Kidney tubule cell (primary cell): ENCODE data around the gene TAL2.
"Not testable (repeated sequence)": the region's sequence is repeated elsewhere in the genome, so short reads cannot be mapped to it uniquely, and the experiment has no call there.

ENCODE experiments used
- DNase-seq: peaks from one replicate; pipeline ENCODE4 v3.0.0-alpha.2; 2018; ENCODE audit warnings: low spot score

The TAL2 gene

DNA sequence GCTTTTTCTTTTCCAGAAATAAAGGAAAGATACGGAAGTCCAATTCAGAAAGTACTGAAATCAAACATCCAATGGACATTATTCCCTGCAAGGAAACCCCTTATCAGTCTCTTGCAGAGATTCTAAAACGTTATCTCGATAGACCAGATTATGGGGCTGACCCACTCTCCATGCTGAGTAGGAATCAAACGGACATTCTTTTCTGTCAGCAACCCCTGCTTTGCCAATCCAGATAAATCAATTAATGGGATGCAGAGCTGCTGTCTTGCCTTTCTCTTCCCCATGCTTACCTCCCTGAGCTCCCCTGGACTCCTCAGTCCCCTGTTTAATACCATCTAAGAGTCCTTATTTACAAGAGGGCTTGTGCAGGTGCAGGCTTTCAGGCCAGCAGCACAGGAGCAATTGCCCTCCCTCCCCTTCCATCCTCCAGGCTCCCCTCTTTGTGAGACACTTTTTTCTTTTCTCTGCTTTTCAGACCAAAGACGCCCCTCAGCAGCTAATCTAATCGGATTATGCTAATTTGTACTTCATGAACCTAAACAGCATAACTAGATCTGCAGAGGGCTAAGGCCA lies 14.2 kb downstream of the TAL2 start:
- no peak for DNase-seq

DNA sequence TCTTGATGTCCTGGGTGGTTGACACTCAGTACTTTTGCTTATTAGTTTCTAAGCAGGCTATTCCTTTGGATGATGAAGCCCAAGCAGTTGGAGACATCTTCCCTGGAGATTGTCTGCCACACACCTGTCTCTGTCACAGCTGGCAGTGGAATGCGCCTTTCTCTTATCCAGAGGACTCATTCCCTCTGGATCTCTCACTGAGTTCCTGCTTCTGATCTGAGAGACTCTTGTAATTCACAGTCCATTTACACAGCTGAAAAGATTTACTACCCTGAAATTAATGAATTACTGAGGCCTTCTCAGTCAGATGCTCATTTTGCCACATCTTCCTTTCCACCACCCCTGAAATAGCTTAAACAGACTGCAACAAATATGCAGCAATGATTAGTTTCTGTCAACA lies 15.9 kb downstream of the TAL2 start:
- peak; percentile 23 for DNase-seq

DNA sequence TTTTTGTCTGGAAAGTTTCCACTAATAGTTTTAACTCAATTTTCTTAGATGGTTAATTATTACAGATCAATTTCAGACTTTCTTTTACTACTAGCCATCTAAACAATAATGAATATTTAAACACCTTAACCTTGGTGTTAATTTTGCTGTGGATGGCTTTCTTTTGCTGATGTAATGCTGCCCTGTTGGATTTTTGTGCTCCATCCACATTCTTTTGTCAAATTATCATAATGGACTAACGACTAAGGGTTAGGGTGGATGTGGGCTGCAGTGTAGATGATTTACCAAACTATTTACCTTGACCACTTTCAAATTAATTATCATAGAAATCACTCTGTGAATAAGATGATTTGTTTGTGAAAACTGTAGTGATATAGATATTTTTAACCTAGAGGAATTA lies 16.5 kb downstream of the TAL2 start:
- DNase-seq: no peak

DNA sequence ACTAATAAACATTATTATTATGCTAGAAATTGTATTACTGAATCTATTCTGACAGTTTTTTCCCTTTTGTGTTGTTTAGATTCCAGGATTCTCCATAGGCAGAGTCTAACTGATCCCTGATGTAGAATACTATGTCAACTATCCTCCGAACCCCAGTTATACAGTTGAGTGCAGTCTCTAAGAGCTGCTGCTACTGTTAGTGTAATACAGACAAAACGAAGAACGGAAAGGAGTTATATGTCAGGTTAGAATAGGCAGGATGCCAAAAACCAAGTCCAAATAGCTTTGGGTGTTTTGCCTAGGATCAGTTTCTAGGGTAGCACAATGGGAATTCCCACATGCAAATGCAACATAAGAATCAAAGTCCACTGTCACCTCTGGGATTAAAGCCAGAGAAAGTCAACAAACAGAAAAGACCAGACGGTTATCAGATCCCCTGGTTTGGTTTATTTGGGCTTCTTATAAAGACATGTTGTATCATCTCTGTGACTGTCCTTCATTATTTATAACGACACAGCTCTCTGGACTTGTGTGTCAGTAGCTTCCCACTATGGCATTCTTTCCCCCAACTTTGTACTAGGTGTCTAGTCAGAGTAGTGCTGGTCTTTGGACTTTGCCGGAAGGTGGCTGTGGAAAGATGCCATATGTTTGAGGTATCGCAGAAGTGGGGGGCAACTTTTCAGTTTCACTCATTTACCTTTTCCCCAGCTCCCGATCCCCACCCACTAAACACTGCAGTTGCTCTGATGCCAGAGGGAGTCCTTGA lies 17.2 kb downstream of the TAL2 start:
- DNase-seq: peak; percentile 39

DNA sequence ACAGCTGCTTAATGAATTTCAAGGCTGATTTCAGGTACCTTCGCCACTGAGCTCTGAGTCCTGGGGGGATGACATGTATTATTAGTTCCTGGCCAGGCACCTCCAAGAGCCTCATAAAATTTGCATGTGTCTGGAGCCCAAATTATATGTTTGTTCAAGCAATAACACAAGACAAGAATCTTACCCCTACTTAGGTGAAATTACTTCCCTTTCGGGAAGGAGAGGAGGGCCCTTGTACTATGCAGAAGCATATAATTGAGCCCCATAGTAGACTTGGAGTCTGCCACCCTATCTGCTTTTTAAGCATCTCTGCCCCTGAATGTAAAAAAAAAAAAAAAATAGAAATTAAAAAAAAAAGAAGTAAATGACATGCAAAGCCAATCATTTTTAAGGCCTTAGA lies 19.1 kb downstream of the TAL2 start:
- no peak for DNase-seq

DNA sequence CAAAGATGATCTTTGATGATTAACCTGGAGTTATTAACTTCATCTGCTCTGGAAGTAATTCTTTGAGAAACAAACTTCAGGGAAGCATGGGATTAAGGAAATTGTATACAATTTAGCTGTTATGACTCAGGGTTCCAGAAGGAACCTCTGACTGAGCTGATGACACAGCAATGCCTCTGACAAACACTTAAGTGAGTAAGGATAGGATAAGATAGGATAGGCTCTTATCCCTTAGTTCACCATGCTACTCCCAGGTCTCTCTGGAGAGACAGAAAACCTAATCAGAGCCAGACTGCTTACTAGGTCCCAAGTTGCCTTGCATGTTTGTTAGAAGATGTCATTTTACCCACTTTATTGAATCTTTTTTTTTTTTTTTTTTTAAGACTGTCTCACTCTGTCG lies 19.5 kb downstream of the TAL2 start:
- DNase-seq: peak; percentile 84

DNA sequence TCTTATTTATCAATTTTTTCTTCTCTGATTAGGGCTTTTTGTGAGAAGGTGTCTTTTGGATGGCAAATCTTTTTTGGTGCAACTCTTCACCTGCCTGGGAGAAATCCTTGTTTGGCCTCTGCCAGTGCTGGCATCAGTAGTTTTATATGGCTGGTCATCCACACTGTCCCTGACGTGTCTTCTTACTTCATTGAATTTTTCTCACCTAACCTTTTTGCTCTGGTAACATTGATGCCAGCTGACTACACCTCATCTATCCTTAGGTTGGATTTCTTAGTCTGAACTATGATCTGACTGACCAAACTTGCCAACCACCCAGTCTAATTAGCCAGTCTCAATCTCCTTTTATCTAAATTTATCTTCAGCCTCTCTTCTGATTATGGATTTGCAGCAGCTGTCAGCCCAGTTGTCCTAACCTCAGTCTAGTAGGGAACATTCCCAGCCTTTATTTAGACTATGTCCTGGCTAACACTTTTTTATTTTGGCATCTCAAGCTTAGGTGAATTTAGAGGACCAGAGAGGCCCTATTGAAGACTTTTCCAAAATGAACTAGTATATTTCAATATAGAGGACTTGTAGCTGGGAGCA lies 21.5 kb downstream of the TAL2 start:
- DNase-seq: no peak

DNA sequence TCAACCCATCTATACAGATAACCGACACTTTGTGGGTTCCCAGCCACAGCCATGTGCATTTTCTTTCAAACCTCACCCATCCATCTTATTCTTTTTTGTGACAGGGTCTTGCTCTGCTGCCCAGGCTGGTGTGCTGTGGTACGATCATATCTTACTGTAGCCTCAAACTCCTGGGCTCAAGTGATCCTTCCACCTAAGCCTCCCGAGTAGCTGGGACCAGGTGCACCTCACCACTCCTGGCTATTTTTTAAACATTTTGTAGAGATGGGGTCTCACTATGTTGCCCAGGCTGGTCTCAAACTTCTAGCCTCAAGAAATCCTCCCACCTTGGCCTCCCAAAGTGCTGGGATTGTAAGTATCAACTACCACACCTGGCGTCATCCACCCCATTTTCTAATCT lies 24.7 kb downstream of the TAL2 start:
- DNase-seq: no peak

DNA sequence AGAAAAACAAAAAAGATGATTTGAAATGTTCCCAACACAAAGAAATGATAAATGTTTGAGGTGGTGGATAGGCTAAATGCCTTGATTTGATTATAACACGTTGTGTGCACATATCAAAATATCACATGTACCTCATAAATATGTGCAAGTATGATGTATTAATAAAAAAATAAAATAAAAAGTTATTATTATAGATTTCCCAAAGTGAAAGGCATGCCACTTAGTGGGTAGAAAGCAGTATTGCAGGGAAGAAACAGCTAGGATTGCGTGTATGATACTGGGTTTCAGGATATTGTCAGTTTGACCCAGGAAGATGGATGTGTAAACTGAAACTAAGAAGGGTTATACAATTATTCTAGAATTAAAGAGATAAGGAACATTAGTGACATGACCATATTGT lies 28.5 kb downstream of the TAL2 start:
- DNase-seq: no peak

DNA sequence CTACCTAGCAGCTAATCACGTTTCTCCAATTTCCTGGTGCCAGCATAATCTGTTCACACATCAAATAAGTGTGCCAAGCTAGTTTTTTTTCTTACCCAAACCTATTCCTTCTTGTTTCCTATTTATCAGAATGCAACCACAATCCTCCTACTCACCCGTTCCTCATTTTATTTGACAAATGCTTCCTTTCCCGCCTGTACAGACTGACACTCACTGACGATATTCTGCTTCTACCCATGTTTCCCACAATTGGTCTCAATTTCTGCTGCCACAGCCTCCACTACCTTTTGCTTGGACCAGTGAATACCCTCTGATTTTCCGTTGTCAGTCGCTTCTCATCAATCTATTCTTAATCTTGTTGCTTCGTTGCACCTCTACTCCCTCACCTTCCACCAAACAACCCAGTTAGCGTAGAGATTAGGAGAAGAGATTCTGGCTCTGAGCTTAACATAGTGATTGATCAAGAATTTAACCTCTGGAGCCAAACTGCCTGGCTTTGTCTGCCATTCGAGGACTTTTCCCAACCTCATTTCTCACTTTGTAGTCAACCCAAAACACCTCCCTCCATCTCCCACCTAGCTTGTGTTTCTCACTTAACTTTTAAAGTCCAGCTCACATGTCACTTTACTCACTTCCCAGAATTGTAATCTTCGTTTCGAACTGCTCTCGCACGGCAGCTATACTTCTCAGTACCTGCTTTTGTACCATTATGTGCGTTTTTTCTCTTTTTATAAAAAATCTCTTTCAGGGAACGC lies 31.4 kb downstream of the TAL2 start:
- no peak for DNase-seq

DNA sequence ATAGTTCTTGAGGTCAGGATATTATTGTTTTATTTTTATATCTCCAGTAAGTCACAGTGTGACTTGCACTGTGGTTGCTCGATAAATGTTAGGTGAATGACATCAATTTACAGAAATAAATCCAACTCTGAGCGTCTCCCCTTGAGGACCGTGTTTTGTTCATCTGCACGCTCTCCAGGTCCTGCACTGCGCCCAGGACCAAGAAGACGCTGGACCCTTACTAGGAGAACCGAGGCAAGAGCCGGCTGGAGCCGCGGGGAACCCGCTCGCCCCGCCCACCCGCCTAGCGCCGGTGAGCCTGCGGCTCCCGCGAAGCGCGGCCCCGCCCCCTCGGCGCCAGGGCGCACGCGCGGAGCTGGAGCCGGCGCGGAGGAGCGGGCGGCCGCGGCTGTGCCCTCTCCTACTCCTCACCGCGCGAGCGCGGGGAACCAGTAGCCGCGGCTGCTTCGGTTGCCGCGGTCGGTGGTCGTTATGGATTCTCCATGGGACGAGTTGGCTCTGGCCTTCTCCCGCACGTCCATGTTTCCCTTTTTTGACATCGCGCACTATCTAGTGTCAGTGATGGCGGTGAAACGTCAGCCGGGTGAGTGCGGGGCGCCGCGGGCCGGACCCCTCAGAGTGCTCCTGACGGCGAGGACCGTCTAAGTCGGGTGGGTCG lies 32.1 kb downstream of the TAL2 start, which contains the start of gene TMEM38B:
Gene TMEM38B (plus strand): TSS at position 352 of the 658 bp plus-strand sequence. CDS start 120 bp downstream, at position 472.
- peak; percentile 84 for DNase-seq

DNA sequence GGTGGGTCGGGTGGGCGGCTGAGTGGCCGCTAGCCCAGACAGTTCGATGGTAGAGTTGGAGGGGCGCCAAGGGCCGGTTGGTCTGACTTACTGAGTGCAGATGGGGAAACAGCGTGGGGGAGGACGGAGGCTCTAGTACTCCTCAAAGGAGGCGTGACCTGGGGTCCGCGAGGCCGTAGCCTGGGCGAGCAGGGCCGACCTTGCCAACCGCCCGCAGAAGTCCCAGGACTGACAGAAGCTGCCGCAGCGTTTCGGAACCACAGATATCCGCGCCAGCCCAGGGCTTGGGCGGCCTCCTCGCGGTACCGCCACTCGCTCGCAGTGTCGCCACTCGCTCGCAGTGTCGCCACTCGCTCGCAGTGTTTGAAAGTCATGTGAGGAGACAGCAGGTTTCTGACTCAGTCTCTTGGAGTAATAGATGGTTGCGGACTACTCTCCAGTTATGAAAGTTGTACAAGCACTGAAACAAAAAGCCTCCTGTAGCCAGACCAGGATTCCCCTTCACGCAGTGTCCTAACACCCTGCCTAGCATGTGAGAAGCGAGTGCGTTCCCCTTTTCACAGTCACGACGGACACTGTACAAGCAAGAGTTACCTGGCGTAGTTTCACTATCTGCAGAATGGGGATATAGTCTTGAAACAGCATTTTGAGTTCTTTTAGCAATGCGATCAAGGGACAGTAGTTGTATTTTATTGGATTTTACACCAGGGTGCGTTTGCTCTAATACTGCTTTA lies 32.8 kb downstream of the TAL2 start:
- peak; percentile 60 for DNase-seq

DNA sequence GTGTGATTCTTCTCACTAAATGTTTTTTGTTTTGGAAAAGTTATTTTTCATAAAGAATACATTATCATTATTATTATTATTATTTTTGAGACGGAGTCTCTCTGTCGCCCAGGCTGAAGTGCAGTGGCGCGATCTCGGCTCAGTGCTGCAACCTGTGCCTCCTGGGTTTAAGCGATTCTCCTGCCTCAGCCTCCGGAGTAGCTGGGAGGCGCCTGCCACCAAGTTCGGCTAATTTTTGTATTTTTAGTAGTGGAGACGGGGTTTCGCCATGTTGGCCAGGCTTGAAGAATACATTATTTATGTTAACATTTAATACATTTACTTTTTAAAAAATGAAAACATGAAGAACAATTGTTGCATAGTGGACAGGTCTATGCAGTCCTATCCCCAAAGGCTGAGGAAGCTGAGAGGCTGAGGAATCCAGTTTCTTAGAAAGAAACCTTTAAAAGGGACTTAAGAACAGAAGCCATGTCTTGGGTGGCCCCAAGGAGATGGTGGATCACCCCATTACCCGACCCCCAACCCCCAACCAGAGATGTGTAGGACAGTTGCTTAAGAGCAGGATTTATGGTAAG lies 34.0 kb downstream of the TAL2 start:
- DNase-seq: no peak

DNA sequence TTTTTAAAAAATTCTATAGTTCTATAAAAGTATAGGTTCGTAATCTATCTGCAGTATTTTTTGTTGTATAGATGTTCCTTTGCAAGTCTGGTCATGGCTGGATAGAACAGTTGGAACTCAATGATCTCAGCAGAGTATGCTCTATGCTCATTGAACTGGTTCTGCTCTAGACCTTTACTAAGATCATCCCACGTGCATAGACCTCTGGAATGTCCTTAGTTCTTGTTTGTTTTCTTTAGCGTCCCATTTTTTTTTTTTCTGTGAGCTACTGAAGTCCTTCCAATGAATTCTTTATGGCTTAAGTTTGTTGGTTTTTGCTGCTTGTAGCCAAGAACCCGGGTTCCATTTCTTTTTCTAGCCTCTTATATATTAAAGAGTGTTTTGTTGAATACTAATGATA lies 35.6 kb downstream of the TAL2 start:
- DNase-seq: peak; percentile 42

DNA sequence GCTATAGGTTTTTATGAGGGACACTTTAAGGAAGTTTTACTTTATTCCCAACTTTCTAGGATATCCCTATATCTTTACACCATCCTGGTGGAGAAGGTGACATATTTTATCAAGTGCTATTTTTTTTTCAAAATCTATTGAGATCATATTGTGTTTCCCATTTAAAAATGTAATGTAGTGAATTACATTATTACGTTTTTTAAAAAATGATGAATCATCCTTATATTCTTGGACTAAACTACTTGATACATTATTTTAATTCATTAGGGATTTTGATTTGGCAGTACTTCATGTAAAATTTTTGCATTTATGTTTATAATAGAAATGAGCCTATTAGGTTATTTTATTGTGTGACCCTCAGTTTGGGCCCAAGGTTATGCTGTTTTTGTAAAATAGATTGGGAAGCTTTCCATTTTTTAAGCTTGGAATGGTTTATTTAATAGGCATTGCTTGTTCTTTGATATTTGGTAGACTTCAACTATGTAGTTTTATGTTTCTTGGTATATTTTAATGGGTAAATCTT lies 36.2 kb downstream of the TAL2 start:
- no peak for DNase-seq

DNA sequence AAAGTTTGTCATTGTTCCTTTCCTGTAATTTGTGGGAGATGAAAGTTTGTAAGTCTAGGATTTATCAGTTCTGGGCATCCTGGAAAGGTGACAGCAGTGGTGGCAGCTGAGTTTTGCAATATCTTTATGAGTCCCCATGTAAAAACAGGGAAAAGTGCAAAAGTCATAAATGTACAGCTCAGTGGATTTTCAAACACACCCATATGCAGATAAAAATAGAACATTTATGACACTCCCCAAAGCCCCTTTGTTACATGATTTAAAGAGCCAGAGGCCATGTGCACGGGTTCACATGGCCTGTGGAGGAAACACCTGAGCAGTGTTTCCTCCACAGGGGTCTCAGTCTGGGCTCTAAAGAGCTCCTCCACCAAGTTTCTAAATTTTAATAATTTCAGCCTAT lies 38.4 kb downstream of the TAL2 start:
- DNase-seq: no peak

DNA sequence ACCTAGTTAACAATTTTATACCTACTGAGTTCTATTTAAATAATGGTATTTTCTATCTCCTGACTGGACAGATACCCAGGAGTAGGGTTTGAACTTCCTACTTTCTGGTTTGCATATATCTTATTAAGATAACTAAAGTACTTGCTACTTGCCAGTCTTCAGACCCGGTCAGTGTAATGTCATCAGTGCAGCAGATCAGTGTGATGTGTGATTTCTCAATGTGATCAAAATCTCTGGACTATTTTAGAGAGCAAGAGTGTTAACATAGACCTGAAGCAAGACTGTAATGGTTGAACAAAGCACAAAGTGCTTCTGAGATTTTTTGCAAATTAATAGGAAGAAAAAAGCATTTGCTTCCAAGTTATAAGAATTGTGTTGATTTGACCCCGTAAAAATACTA lies 38.9 kb downstream of the TAL2 start:
- DNase-seq: no peak

DNA sequence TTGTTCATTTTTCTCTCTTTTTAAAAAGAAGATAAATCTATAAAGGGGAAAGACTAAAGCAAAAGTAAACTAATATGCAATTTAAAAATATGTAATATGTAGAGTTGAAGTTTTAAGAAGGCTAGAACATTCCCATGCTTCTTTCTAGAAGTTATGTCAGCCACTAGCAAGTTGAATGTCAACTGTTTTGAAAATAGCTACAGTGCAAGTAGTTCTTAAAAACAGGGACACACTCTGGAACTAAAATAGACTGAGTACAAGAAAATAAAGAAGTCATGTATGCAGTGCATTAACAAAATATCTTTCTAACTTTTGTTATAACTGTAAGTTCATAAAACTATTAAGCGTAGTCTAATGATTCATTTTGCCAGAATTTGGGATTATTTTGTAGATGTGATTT lies 40.0 kb downstream of the TAL2 start:
- no peak for DNase-seq

DNA sequence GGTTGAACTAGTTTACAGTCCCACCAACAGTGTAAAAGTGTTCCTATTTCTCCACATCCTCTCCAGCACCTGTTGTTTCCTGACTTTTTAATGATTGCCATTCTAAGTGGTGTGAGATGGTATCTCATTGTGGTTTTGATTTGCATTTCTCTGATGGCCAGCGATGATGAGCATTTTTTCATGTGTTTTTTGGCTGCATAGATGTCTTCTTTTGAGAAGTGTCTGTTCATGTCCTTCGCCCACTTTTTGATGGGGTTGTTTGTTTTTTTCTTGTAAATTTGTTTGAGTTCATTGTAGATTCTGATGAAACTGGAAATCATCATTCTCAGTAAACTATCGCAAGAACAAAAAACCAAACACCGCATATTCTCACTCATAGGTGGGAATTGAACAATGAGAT lies 41.4 kb downstream of the TAL2 start:
- not testable (repeated sequence) for DNase-seq

DNA sequence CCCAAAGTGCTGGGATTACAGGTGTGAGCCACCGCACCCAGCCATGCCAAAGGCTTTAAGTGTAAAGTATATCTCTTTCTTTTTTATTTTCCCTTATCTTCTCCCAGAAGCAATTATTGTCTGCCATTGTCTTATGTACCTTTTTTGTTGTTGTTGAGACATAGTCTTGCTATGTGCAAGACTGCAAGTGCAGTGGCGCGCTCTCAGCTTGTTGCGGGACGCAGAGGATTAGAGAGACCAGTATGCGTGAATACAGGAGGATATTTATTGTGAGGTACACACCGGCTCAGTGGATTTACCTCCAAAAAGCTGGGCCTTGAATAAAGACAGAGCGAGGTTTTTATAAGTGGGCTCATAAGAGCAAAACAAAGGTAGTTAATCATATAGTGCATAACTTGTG lies 43.9 kb downstream of the TAL2 start:
- no peak for DNase-seq

DNA sequence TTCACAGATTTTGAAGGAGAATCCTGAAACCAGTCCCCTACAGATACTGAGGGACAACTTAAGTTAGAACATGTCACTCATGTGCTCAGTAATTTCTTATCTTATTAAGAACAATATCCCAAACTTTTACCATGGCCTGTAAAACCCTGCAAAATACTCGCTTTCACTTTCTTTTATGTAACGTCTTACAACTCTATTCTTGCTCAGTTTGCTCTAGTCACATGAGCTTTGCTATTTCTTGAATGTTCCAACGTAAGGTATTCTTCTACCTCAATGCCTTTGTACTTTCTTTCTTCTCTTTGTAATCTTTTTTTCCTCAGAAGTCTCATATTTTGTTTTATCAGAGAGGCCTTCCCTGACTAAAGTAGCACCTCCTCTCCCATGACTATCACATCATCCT lies 46.1 kb downstream of the TAL2 start:
- no peak for DNase-seq
